ENCODE measurements around the gene SDF4. TPM values are rescaled to one million over a fixed set of nuclear protein-coding genes. Genes with fewer than 3 reads are reported as not detected.

Gene SDF4
- total and polyA plus RNA-seq, 2 of the 13 experiments (the other 11 are each of a cell fraction or from before 2014, with no cell fraction given) = 80.8 to 107 TPM

DNA sequence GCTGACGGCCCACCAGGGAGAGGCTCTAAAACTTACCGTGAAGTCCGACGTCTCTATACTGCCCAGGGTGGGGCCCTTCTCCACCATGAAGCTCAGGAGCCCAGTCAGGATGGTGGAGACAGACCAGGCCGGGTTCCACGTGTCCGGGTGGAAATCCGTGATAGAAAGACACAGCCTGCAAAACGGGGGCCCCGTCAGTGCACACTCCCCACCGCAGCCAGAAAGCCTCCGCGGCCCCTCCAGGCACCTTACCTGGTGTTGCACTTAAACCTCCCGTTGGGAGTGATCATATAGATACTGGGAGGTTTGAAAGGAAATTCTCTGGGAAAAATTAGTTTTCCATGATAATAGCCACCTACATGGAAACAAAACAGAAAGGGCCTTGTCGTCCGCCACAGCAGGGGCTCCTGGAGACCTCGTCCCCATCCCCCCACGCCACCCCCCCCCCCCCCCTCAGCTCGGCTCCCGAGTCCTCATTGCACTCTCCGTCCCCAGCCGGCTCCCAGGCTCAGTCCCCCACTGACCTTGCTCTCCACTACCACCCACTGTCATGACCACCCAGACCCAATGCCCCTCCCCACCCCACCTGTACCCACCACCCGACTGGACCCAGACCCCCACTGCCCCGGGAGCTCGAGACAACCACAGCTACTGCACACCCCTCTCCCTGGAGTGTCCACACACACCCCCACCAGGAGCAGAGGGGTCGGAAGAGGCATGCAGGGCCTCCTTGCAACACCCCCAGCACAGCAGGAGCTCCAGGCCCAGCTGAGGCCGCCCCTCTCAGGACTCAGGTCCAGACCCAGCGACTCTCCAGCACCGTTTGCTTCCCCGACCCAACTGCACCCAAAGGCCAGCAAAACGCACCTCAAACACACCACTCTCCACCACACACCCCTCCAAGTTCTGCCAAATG lies 25.4 kb upstream of the SDF4 start:
- Histone ChIP-seq H3K36me3 (replicated peaks in 1 of 2; ENCODE audit: control insufficient read depth in 1 of 2, insufficient read depth in 2 of 2, low read length in 2 of 2) (peaks cover 17 to 45% of the 10 kb centered on the region in 2 experiments; a peak in 4 of 5 replicates), H3K27ac (ENCODE audit: extremely low read length, insufficient read depth, low read length) (no peak overlapping the region), H3K9ac (ENCODE audit: insufficient read depth, low read depth, low read length) (no peak overlapping the region), H3K4me3 (replicated peaks in 1 of 3; ENCODE audit: insufficient read depth in 1 of 3, low read depth in 2 of 3, low read length in 3 of 3) (no peak overlapping the region), H3K27me3 (ENCODE audit: control insufficient read depth in 1 of 2, insufficient read depth in 2 of 2, low read length in 2 of 2) (no peaks in the 10 kb centered on the region), H2AFZ (ENCODE audit: low read length) (no peak overlapping the region), H4K20me1 (ENCODE audit: insufficient read depth, low read length) (no peaks in the 10 kb centered on the region), H3K4me1 (ENCODE audit: insufficient read depth, low read length) (no peaks in the 10 kb centered on the region), H3K4me2 (ENCODE audit: low read depth, low read length) (no peak overlapping the region), H3K9me3 (ENCODE audit: low read length) (no peaks in the 10 kb centered on the region), H3K79me2 (ENCODE audit: insufficient read depth, low read length) (no peaks in the 10 kb centered on the region)
- no peak for FAIRE-seq
- in situ Hi-C loops (cut with HindIII; ENCODE audit: extremely low pct_ligation_motif_present, low pct_unique_long_range_greater_than_20kb) (no loop called here), intact Hi-C loops (cut with micrococcal nuclease; ENCODE audit: unreplicated experiment) (no loop called here)
- POLR2A ChIA-PET = no interaction called here
- TF ChIP-seq ATF1 (CRISPR knock-in tag; IDR thresholded peaks at IDR 0.05) (no peak), AGO2 (optimal IDR thresholded peaks at IDR 0.05; ENCODE audit: low read depth, low read length) (peak; percentile 30), XBP1 (CRISPR knock-in tag; IDR thresholded peaks at IDR 0.05) (no peak)
- TF ChIP-seq, protein P1, sequence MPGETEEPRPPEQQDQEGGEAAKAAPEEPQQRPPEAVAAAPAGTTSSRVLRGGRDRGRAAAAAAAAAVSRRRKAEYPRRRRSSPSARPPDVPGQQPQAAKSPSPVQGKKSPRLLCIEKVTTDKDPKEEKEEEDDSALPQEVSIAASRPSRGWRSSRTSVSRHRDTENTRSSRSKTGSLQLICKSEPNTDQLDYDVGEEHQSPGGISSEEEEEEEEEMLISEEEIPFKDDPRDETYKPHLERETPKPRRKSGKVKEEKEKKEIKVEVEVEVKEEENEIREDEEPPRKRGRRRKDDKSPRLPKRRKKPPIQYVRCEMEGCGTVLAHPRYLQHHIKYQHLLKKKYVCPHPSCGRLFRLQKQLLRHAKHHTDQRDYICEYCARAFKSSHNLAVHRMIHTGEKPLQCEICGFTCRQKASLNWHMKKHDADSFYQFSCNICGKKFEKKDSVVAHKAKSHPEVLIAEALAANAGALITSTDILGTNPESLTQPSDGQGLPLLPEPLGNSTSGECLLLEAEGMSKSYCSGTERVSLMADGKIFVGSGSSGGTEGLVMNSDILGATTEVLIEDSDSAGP (CRISPR knock-in tag; IDR thresholded peaks at IDR 0.05; ENCODE audit: borderline replicate concordance) = no peak
- TF ChIP-seq, protein P2, sequence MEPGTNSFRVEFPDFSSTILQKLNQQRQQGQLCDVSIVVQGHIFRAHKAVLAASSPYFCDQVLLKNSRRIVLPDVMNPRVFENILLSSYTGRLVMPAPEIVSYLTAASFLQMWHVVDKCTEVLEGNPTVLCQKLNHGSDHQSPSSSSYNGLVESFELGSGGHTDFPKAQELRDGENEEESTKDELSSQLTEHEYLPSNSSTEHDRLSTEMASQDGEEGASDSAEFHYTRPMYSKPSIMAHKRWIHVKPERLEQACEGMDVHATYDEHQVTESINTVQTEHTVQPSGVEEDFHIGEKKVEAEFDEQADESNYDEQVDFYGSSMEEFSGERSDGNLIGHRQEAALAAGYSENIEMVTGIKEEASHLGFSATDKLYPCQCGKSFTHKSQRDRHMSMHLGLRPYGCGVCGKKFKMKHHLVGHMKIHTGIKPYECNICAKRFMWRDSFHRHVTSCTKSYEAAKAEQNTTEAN (CRISPR knock-in tag; conservative IDR thresholded peaks at IDR 0.05) = no peak
- TF ChIP-seq, protein P3, sequence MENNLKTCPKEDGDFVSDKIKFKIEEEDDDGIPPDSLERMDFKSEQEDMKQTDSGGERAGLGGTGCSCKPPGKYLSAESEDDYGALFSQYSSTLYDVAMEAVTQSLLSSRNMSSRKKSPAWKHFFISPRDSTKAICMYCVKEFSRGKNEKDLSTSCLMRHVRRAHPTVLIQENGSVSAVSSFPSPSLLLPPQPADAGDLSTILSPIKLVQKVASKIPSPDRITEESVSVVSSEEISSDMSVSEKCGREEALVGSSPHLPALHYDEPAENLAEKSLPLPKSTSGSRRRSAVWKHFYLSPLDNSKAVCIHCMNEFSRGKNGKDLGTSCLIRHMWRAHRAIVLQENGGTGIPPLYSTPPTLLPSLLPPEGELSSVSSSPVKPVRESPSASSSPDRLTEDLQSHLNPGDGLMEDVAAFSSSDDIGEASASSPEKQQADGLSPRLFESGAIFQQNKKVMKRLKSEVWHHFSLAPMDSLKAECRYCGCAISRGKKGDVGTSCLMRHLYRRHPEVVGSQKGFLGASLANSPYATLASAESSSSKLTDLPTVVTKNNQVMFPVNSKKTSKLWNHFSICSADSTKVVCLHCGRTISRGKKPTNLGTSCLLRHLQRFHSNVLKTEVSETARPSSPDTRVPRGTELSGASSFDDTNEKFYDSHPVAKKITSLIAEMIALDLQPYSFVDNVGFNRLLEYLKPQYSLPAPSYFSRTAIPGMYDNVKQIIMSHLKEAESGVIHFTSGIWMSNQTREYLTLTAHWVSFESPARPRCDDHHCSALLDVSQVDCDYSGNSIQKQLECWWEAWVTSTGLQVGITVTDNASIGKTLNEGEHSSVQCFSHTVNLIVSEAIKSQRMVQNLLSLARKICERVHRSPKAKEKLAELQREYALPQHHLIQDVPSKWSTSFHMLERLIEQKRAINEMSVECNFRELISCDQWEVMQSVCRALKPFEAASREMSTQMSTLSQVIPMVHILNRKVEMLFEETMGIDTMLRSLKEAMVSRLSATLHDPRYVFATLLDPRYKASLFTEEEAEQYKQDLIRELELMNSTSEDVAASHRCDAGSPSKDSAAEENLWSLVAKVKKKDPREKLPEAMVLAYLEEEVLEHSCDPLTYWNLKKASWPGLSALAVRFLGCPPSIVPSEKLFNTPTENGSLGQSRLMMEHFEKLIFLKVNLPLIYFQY (CRISPR knock-in tag; IDR thresholded peaks at IDR 0.05; ENCODE audit: borderline replicate concordance) = no peak
- ATAC-seq = no peak
- no peak for DNase-seq (ENCODE audit: low spot score)
- 95% methylated on average over 24 of the region's 31 CpGs for WGBS (ENCODE audit: low lambda C conversion rate)
- CTCF ChIA-PET (ENCODE audit: low intra/inter-chr PET ratio, low total read pairs) = no interaction called here
- BruUV-seq (replicated peaks) = no TSS peak
